GM12873 (cell line): ENCODE data around the gene SYCP2.

Experiments used
- TF ChIP-seq, protein P1 (sequence below): IDR thresholded peaks from 2 replicates; pipeline ENCODE4 v1.5.1; 2012; ENCODE audit warnings: low read depth, mild to moderate bottlenecking, moderate library complexity, low read length, control low read depth; ENCODE audit not compliant: insufficient read depth; ENCODE audit errors: missing control alignments

SYCP2 gene

DNA sequence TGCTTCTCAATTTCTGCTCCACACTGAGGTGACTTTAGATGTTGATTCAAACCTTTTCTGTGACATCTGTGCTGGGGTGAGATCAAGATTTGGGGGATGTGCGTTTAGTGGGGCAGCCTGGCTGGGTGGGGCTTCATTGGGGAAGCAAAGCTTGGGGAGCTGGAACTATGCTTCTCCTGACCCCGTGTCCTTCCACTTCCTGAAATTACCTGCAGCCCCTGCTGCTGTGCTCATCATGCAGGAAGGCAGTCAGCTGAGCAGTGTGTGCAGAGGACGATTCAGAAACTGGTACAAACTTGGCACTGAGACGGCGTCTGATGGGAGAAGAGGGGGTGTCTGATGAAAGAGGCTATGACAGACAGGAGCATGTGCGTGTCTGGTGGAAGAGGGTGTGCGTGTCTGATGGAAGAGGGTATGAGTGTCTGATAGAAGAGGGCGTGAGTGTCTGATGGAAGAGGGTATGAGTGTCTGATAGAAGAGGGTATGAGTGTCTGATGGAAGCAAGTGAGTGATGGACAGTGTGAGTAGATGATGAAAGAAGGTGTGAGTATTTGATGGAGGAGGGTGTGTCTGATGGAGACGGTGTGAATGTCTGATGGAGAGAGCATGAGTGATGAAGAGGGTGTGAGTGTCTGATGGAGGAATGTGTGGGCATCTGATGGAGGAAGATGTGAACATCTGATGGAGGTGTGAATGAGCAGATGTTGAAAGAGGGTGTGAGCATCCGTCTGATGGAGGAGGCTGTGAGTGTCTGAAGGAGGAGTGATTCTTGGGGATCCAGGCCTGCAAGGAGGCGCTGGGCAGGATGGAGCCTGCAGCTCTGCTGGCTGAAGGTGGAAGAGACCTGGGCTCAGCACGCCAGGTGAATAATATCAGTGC lies 103.4 kb downstream of the SYCP2 start:
- TF ChIP-seq, protein P1, sequence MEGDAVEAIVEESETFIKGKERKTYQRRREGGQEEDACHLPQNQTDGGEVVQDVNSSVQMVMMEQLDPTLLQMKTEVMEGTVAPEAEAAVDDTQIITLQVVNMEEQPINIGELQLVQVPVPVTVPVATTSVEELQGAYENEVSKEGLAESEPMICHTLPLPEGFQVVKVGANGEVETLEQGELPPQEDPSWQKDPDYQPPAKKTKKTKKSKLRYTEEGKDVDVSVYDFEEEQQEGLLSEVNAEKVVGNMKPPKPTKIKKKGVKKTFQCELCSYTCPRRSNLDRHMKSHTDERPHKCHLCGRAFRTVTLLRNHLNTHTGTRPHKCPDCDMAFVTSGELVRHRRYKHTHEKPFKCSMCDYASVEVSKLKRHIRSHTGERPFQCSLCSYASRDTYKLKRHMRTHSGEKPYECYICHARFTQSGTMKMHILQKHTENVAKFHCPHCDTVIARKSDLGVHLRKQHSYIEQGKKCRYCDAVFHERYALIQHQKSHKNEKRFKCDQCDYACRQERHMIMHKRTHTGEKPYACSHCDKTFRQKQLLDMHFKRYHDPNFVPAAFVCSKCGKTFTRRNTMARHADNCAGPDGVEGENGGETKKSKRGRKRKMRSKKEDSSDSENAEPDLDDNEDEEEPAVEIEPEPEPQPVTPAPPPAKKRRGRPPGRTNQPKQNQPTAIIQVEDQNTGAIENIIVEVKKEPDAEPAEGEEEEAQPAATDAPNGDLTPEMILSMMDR = no peak

DNA sequence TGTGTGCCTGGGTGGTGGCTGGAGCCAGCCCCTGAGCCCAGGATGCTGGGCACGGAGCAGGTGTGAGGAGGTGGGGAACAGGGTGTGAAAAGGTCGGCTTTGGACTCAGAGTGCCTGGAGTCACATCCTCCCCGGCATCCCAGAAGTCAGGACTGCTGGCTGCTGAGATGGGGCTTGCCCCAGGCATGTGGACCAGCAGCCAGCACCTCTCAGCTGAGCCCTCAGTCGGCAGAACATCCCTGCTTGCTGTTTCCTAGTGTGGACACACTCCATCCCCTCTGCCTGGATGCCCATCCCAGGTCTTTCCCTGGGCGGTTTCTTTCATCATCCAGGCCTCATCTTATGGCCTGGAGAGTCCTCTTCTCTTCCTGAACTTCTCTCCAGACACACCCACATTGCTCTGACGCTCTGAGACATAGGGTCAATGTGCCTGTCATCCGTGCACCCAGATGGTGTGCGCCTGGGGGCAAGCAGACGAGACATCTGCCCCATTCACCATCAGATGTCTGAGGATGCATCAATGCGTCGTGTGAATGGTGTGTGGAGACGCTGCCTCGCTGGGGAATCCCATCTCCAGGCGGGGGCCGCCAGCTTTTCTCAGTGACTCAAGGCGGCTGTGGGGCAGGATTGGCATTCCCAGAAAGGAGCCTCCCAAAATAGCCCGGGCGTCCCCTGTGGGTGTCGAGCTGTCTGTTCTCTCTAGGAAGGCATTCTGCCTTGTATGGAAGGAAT lies 104.2 kb downstream of the SYCP2 start:
- TF ChIP-seq, protein P1 = no peak

DNA sequence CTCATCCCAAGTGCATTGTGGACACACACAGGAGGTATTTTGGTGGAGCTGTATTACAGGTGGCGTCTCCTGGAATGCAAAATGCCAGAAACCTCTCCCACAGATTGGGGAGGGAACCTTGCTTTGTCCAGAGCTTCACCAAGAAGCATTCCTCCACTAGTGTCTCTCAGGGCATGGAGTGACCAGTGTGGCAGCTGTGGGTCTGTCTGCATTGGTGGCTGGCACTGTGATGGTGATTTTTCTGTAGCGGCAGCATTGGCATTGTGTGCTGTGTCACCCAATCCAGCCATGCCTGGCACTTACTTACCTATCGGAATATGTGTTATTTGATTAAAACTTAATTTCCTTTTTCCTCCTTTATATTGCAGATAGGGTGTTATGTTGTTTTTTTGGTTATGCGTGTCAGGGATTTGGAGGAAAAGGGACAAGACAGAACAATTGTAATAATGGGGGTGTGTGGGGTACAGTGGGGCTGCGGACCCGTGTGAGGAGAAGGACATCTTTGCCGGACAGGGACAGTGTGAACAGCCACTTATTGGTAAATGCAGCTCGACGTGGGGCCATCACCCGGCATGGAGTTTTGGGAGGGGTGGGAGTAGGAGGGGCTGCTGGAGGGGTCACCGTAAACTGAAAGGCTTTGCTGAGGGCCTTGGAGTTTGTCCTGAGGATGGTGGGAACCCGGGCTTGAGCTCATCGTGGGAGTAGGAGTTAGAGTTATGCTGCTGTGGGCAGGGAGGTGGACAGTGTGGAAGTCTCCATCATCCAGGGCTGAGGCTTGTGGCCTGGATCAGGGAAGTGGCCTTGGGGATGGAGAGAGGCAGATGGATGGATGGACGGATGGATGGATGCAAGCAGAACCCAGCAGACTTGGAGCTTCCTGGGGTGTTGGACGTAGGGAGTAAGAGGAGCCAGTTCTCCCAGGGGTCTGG lies 105.0 kb downstream of the SYCP2 start:
- TF ChIP-seq, protein P1 = no peak

DNA sequence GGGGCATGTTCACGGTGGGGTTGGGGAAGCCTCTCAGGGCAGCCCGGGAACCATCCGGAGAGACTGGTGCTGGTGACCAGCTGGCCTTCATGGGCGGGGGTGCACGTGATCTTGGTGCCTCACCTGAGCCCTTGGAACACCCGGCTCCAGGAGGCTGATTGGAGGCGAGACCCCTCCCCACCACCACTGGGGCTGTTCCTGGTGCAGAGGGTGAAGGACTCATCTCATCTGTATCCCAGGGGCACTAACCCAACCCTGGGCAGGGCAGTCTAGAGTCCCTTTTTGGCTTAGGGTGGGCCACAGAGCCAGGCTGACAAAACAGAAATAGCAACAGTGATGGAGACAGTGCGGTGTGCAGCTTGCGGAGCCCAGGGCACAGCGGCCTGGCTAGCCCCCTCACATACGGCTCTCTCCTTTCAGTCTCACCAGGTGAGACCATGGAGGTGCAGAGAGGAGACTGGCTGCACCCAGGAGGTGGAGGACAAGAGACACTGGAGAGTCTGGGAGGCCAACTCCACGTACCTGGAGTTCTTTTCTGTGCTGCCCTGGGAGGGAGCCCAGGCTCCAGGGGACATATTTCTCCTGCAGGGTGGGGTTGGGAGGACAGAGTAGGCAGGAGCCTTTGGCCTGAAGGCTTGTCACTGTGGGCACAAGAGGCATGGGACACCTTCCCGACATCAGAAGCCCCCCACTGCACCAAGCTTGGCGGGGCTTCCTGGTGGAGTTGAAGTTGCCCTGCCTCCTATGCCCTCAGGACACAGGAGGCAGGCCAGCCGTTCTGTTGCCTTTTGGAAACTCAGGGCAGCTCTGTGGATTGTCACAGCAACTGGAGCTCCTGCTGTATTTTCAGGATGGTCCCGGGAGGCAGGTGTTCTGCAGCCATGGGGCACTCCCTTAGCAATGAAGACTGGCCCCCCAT lies 106.0 kb downstream of the SYCP2 start:
- TF ChIP-seq, protein P1 = no peak

DNA sequence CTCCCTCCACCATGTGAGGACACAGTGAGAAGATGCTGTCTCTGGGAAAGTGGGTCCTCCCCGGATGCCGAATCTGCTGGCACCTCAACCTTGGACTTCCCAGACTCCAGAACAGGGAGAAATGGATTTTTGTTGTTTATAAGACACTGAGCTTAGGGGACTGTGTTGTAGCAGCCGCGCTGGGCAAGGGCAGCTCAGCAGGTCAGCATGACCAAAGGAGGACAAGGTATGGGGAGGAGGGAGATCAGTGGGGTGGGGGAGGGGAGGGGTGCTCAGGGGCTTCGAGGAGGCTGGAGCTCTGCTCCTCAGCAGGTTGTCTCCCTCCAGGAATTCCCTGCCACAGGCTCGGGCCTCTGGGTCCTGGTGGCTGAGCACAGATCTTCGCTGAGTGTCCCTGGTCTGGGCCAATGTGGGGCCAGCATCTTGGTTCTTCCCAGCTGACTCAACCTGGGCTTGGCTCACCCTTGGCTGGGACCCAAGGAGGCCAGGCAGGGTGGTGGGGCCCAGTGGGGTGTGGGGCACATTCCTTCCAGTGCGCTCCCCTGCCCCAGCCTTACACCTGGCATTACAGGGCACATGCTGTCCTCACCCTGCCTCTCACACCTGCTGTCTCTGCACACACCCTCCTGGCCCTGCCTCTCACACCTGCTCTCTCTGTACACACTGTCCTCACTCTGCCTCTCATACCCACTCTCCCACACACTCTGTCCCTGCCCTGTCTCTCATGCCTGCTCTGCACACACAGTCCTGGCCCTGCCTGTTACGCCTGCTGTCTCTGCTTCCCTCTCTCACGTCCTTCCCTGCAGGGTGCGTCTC lies 107.3 kb downstream of the SYCP2 start:
- TF ChIP-seq, protein P1 = no peak

DNA sequence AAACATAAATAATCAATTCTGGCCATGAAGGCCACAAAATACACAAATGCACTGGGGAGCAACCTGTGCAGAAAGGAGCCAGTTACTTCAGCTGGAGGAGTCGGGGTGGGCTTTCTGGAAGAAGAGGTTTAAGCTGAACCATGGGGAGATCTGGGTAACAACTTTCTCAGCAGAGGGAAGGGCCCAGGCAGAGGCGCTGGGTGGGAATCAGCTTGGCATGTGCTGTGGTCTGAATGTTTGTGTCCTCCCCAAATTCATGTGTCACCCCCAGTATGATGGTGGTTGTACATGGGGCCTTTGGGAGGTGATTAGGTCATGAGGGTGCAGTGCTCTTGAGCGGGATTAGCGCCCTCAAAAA lies 107.9 kb downstream of the SYCP2 start:
- TF ChIP-seq, protein P1 = no peak
